GM18505 (cell line): ENCODE measurements around the gene TLR9.
"Not testable (repeated sequence)": the region's sequence is repeated elsewhere in the genome, so short reads cannot be mapped to it uniquely, and the experiment has no call there.

Experiments
- ATAC-seq: cut with Tn5 transposase; IDR thresholded peaks from one replicate; pipeline ENCODE4 v1.9.1; 2021; ENCODE audit not compliant: unreplicated experiment
- POLR2A ChIP-seq: IDR thresholded peaks from 4 replicates; pipeline ENCODE4 v1.6.1; 2011; ENCODE audit warnings: borderline replicate concordance; ENCODE audit not compliant: insufficient read depth, insufficient read length; ENCODE audit errors: extremely low read depth

TLR9 gene

GRCh38 chr3:52225452-52226228 is at the start of gene TLR9:
TLR9 (minus strand) TSS chr3:52225645; CDS start chr3:52225529, 116 bp downstream.
- peak; percentile 87 for TF ChIP-seq POLR2A
- ATAC-seq, result peak; percentile 67

- ATAC-seq, result not testable (repeated sequence)
These were observed 49.3 kb upstream of the TLR9 start for GRCh38 chr3:52274781-52275180.

- no peak for TF ChIP-seq POLR2A
- no peak for ATAC-seq
These were observed 47.4 kb upstream of the TLR9 start for GRCh38 chr3:52272831-52273230.

DNA sequence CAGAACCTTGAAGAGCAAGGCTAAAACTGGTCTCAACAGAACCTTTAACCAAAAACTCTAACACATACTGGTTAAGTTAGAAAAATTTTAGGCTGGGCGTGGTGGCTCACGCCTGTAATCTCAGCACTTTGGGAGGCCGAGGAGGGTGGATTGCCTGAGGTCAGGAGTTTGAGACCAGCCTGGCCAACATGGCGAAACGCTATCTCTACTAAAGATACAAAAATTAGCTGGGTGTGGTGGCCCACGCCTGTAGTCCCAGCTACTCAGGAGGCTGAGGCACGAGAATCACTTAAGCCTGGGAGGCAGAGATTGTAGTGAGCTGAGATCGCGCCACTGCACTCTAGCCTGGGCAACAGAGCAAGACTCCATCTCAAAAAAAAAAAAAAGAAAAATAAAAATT is 46.7 kb upstream of the TLR9 start:
- not testable (repeated sequence) for ATAC-seq

DNA sequence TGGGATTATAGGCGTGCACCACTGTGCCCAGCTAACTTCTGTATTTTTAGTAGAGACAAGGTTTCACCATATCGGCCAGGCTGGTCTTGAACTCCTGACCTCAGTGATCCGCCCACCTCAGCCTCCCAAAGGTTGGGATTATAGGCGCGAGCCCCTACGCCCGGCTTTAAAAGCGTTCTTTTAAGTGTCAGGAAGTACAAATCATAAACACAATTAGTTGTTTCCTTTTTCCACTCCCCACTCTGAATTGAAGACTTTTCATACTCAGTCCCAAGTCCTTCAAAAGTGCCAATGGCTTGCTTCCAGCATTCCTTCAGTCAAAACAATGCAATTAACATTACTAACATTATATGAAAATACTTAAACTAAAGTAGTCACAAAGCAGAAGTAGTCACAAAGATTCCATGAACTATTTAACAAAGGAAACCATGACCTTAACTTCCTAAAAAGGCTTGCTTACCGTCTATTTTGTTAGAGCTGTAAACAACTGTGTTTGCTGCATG is 44.9 kb upstream of the TLR9 start:
- no peak for TF ChIP-seq POLR2A
- ATAC-seq, result no peak

DNA sequence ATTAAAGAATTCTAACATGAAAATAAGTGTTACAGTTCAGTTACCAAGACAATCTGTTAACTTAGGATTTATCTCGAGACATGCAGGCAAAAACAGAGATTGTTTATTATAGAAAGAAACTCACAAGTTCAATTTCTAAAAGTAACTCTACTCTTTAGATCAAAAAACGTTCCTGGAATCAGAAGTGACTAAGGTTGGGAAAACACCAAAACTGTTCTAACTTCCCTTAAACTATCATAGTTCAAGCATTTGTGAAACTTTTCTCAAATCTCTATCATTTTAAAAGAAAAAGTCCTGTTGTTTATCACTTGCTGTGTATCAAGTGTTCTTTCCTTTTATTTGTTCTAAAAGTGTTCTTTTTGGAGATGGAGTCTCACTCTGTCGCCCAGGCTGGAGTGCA is 44.3 kb upstream of the TLR9 start:
- ATAC-seq, result no peak
- no peak for TF ChIP-seq POLR2A

- no peak for ATAC-seq
- TF ChIP-seq POLR2A, result no peak
These were observed 42.6 kb upstream of the TLR9 start for GRCh38 chr3:52268036-52268435.

DNA sequence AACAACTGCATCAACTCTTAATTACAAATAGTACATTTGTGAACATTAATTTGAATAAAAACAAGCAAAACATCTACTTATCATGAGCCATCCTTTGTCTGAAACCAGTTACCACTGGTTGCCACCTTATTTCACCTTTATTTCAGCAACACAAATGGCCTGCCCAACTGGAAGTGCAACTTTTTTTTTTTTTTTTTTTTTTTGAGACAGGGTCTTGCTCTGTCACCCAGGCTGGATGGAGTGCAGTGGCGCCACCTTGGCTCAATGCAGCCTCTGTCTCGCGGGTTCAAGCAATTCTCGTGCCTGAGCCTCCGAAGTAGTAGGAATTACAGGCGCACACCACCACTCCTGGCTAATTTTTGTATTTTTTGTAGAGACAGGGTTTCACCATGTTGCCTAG is 39.9 kb upstream of the TLR9 start:
- no peak for ATAC-seq
- TF ChIP-seq POLR2A, result no peak

- ATAC-seq, result no peak
- no peak for TF ChIP-seq POLR2A
These were observed 37.0 kb upstream of the TLR9 start for GRCh38 chr3:52262447-52262846.

GRCh38 chr3:52259448-52259847 is 34.0 kb upstream of the TLR9 start:
- no peak for ATAC-seq
- no peak for TF ChIP-seq POLR2A

- no peak for TF ChIP-seq POLR2A
- no peak for ATAC-seq
These were observed 33.6 kb upstream of the TLR9 start for GRCh38 chr3:52259035-52259434.

DNA sequence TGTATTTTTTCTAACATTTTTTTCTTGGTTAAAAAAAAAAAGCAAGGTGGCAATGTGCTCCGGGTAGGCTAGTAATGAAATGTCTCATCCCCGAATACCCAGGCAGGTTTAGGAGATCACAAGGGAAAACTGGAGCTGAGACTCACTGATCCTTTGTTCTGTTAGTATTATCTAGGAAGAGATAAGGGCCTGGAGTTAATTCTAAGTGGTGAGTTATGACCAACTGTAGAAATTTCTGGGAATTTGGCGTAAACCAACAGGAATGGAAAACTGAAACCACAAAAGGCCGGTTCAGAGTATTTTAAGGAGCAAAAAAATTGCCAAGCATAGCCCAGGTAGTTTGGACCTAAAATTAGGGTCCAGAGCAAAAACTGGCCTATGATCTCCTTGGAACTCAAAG is 32.5 kb upstream of the TLR9 start:
- no peak for TF ChIP-seq POLR2A
- no peak for ATAC-seq

- ATAC-seq, result no peak
- no peak for TF ChIP-seq POLR2A
These were observed 31.2 kb upstream of the TLR9 start for GRCh38 chr3:52256622-52257021.

- ATAC-seq, result no peak
- TF ChIP-seq POLR2A, result no peak
These were observed 30.7 kb upstream of the TLR9 start for GRCh38 chr3:52256159-52256558.

- ATAC-seq, result no peak
- TF ChIP-seq POLR2A, result no peak
These were observed 29.2 kb upstream of the TLR9 start for GRCh38 chr3:52254608-52255007.
